Measurements from ENCODE around the gene SOBP. TPM values are rescaled to one million over a fixed set of nuclear protein-coding genes. Genes with fewer than 3 reads are reported as not detected.

The SOBP gene
- total RNA-seq, 4 donors from 2014 or later: 6.0 to 18.4 (median 6.7) TPM

DNA sequence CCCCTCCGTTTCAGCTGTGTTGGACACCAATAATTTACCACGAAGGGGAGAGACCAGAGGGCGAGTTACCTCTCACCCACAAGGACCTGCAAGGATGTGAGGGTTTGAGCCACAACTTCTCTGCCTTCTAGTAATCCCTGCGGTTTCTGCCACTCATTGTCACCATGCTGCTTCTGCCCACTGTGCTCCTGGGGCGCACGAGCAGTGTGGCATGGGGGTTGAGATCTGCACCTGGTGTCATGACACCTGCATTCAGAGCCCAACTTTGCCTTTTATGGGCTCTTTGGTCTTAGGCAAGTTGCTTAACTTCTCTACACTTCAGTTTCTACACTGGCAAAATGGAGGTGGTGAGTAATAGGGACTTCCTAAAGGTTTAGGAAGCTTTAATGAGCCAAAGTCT is 84.9 kb downstream of the SOBP start:
- WGBS, 2 donors: 81 to 94% methylated on average over 6 of the region's 6 CpGs
- Histone ChIP-seq H3K36me3 (peaks cover 0 to 6% (median 0%) of the 10 kb centered on the region in 3 donors), H3K4me1 (no peaks in the 10 kb centered on the region), H3K27ac (no peak overlapping the region), H3K4me3 (no peak overlapping the region), H3K9me3 (no peaks in the 10 kb centered on the region), H3K27me3 (no peaks in the 10 kb centered on the region)
- TF ChIP-seq, protein P1, sequence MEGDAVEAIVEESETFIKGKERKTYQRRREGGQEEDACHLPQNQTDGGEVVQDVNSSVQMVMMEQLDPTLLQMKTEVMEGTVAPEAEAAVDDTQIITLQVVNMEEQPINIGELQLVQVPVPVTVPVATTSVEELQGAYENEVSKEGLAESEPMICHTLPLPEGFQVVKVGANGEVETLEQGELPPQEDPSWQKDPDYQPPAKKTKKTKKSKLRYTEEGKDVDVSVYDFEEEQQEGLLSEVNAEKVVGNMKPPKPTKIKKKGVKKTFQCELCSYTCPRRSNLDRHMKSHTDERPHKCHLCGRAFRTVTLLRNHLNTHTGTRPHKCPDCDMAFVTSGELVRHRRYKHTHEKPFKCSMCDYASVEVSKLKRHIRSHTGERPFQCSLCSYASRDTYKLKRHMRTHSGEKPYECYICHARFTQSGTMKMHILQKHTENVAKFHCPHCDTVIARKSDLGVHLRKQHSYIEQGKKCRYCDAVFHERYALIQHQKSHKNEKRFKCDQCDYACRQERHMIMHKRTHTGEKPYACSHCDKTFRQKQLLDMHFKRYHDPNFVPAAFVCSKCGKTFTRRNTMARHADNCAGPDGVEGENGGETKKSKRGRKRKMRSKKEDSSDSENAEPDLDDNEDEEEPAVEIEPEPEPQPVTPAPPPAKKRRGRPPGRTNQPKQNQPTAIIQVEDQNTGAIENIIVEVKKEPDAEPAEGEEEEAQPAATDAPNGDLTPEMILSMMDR (IDR thresholded peaks at IDR 0.05): no peak
- TF ChIP-seq EP300 (IDR thresholded peaks at IDR 0.05): no peak
- TF ChIP-seq POLR2A (IDR thresholded peaks at IDR 0.05): no peak
- DNase-seq (ENCODE audit: low spot score in 2 of 2): no peak

DNA sequence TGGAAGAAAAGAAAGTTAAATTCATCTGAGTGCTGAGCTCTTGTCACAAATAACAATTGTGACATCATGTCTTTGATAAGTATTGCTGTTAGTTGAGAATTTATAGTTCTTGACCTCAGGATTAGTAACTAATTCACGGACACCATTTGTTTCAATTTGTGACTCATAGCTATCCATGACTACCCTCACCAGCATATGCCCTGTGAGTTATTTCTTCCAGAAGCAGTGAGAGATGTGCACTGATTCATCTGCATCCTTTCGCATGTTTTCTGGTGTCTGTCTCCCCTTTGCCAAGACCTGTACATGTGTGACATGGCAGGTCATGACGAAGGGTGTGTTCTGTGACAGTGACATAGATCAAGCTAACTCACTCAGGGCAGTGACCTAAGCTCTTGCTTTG is 86.9 kb downstream of the SOBP start:
- TF ChIP-seq EP300 (IDR thresholded peaks at IDR 0.05) (no peak), POLR2A (IDR thresholded peaks at IDR 0.05) (no peak)
- TF ChIP-seq, protein P1 (IDR thresholded peaks at IDR 0.05): no peak
- no peak for DNase-seq (ENCODE audit: low spot score in 2 of 2)
- no peaks in the 10 kb centered on the region for H3K27me3 ChIP-seq
- no peaks in the 10 kb centered on the region for H3K9me3 ChIP-seq
- no peaks in the 10 kb centered on the region for H3K4me1 ChIP-seq
- H3K4me3 ChIP-seq: no peak overlapping the region
- no peak overlapping the region for H3K27ac ChIP-seq
- peaks cover 0 to 6% (median 0%) of the 10 kb centered on the region in 3 donors for H3K36me3 ChIP-seq
- 70 to 74% methylated on average over 3 of the region's 3 CpGs for WGBS, 2 donors

DNA sequence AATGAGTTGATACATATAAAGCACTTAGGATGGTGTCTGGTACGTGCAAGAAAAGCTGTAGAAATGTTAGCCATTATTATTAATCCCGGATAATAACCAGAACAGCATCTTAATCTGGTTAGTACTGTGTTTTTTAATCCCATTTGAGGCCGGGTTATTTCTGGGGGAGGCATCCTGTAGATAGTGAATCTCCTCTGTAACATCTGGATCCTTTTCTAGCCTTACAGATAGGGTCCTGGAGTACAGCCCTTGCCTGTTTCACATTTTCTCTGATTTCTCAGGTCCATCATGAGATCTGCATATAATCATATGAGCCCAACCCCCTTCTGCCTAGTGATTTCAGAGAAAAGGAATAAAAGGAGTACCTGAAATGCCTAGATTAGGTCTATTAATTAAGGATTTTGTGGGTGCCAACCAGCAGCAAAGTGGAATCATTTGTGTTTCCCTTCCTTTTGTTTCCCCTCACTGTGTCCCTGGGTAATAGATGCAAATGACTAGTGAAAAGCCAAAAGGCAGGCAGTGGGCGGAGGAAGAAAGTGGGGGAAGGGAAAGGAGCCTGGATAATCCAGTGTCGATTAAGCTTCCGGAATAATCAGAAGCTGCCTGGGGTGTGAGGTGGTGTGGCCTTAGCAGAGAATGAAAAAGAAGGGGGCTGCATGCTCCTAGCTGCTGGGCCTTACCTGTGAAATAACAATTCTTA is 88.9 kb downstream of the SOBP start:
- TF ChIP-seq, protein P1 (IDR thresholded peaks at IDR 0.05): no peak
- TF ChIP-seq EP300 (IDR thresholded peaks at IDR 0.05): no peak
- TF ChIP-seq POLR2A (IDR thresholded peaks at IDR 0.05): no peak
- H3K4me3 ChIP-seq: no peak overlapping the region
- DNase-seq (ENCODE audit: low spot score in 2 of 2): no peak
- no peaks in the 10 kb centered on the region for H3K27me3 ChIP-seq
- peaks cover 0 to 6% (median 0%) of the 10 kb centered on the region in 3 donors for H3K36me3 ChIP-seq
- no peak overlapping the region for H3K27ac ChIP-seq
- WGBS, 2 donors: 70 to 79% methylated on average over 6 of the region's 6 CpGs
- no peaks in the 10 kb centered on the region for H3K4me1 ChIP-seq
- H3K9me3 ChIP-seq: no peaks in the 10 kb centered on the region

DNA sequence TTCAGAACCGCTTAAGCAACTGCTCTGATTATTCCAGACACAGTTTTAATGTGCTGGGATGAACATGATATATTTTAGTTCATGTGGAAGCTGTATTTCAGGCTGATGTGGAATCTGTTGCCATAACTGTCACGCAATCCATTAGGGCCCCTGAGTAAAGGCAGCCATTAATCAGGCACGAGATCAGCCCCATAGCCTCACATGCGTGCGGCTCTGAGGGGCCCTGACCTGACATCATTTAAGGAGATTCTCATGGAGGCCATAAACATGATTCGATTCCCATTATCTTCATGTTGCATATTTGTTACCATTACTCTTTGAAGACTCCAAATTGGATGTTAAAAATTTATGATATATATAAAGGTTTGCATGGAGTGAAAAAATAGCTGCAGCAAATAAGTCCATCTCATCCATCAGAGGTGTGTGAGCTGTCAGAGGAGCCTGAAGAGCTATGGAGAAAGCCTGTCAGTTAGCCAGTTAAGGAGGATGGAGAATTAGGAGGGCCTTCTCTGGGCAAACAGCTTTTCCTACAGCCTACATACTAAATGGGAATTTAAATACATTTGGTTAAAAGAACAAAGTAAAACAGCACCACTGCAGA is 89.6 kb downstream of the SOBP start:
- 82 to 84% methylated on average over 6 of the region's 6 CpGs for WGBS, 2 donors
- DNase-seq (ENCODE audit: low spot score in 2 of 2): no peak
- no peak overlapping the region for H3K27ac ChIP-seq
- no peak overlapping the region for H3K4me3 ChIP-seq
- H3K4me1 ChIP-seq: no peaks in the 10 kb centered on the region
- H3K27me3 ChIP-seq: no peaks in the 10 kb centered on the region
- TF ChIP-seq POLR2A (IDR thresholded peaks at IDR 0.05): no peak
- TF ChIP-seq EP300 (IDR thresholded peaks at IDR 0.05): no peak
- TF ChIP-seq, protein P1 (IDR thresholded peaks at IDR 0.05): no peak
- H3K36me3 ChIP-seq: peaks cover 0 to 4% (median 0%) of the 10 kb centered on the region in 3 donors
- no peaks in the 10 kb centered on the region for H3K9me3 ChIP-seq

DNA sequence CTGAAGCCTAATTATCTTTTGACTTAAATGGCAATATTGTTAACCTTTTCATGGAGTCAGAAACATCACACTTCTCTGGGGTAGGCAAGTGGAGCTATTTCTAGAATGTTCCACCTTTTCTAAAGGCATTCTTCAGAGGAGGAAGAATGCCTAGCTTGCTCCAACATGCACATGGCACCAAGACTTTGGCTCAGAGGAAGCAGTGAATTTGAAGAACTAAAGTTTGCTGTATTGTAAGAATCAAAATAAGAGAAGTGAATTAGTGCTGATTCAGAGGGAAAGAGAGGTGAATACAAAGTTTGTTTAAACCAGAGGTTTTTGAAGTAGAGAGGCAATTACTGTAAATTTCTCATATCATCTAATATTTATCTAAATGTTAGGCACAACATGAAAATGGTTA is 92.2 kb downstream of the SOBP start:
- TF ChIP-seq EP300 (IDR thresholded peaks at IDR 0.05) (no peak), POLR2A (IDR thresholded peaks at IDR 0.05) (no peak)
- TF ChIP-seq, protein P1 (IDR thresholded peaks at IDR 0.05): no peak
- no peaks in the 10 kb centered on the region for H3K4me1 ChIP-seq
- DNase-seq (ENCODE audit: low spot score in 2 of 2): no peak
- no peaks in the 10 kb centered on the region for H3K9me3 ChIP-seq
- H3K36me3 ChIP-seq: no peaks in the 10 kb centered on the region
- H3K27ac ChIP-seq: no peak overlapping the region
- H3K27me3 ChIP-seq: no peaks in the 10 kb centered on the region
- no peak overlapping the region for H3K4me3 ChIP-seq

Data from tibial nerve (tissue), 4 donors.